Left lobe of liver (tissue), 2 donors: ENCODE results near the gene GAS2L1. TPM values are rescaled to one million over a fixed set of nuclear protein-coding genes. Genes with fewer than 3 reads are reported as not detected.
"Not testable (repeated sequence)": the region's sequence is repeated elsewhere in the genome, so short reads cannot be mapped to it uniquely, and the experiment has no call there.

Experiments
- ATAC-seq: fragments of 200-7000 bp; cut with Tn5 transposase; one replicate; pipeline ENCODE4 v1.9.1; 2020; ENCODE audit warnings: mild to moderate bottlenecking, moderate library complexity
- DNase-seq: peaks from one replicate; pipeline ENCODE4 v3.0.0-alpha.2; 2020; ENCODE audit warnings: low spot score
- total RNA-seq: library from RNA; stranded (reverse); gene quantifications from one replicate; pipeline ENCODE4 v1.2.1, GENCODE V29; 2021
- donor health status: DM: no; HTN: no; CAD: no; lungs with moderate emphysema.
- donor health status: DM: no; HTN: yes; CAD: no.

Gene GAS2L1
- total RNA-seq, 1 donor from 2014 or later: 14.3 TPM

DNA sequence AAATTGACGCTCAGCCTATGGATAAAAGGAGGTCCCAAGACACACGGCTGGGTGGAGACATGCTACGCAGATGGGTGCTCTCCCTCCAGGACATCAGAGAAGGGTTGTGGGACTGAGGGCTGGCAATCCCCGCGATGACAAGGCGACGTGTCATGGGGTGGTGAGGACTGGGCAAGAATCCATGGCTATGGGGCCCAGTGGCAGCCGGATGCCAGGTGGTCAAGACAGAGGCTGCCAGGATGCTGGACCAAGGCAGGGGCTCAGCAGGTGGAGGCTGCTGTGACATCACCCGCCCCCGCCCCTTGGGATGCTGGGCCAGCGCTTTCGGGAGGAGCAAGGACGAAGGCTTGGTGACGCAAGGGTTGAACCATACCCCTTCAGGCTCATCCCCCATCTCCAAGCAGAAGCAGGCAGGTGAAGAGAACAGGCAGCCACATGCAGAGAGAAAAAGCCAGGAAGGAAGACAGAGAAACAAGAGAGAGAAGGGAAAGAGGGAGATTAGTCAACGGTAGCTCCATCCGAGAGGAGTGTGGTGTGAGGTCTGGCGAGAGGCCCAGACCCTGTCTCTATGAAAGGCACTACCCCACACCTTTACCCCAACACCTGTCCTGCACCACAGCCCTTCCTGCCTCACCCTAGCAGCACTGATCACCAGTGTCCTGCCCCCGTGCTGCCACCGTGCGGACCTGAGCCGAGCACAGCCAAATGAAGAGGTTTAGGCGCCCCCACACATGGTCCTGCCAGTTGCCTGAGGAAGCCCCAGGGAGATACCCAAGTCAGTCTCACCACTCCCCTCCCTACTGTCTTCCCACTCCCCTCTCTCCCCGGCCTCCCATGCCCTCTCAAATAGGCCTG, 33.2 kb downstream of the GAS2L1 start:
- no peak for ATAC-seq
- DNase-seq: no peak

DNA sequence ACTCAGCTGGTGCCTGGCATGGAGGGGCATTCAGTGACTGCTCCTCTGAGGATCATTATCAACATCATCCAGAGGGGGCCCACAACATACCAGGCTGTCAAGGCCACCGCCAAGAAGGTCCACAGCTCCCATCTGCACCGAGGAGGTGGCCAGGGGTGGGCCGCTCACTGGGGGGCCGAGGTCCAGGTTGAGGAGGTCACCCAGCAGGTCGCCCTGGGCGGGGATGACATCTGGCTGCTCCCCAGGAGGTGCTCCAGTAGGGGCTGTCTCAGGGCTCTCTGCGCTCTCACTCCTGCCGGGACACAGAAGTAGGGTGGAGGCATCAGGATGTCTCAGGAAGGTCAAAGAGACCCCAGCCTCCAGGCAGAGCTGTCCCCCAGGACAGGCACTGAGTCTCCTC, 34.1 kb downstream of the GAS2L1 start:
- ATAC-seq (no peak), DNase-seq (no peak)

DNA sequence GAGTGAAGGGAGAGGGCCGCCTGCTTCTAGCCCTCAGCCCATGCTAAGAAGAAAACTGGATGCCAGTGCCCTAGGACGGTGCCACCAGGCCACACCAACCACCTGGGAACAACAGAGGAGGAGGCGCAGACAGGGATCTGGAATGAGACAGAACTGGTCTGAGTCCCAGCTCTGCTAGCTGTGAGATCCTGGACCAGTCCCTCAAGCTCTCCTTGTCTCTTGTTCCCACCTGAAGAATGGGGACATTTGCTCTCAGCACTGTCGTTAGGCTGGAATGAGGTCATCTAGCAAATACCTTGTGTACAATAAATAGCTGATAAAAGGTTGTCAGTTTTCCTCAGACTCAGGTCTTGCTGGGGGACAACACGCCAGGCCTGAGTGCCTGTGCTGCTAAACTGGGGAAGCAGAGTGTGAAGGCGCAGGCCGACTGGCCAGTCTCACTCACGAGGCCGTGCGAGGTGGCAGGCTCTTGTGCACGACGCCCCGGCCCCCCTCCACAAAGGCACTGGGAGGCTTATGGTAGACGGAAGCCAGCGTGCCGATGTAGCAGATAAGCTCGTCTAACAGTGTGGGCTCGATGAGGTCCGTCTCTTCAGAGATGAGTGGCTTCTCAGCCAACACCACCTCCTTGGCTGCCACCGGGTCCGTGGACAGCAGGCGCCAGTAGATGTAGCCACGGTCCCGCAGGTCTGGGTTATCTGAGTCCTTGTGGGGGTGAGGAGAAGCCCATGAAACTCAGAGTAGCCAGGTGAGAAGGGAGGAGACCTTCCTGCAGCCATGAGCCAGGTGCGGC, 34.8 kb downstream of the GAS2L1 start:
- DNase-seq (no peak), ATAC-seq (no peak)

DNA sequence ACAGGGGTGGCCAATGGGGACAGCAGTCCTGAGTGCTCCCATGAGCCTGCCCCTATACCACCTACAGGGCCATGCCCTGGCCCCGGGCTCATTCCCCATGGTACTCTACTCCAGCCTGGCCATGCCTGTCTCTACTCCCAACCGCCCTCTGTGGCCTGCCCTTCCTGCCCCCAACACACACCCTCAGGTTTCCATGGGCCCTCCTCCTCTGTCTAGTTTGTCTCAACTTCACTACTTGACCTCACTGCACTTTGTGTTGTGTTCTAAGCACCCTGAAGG, 35.3 kb downstream of the GAS2L1 start:
- ATAC-seq: no peak
- DNase-seq: no peak

DNA sequence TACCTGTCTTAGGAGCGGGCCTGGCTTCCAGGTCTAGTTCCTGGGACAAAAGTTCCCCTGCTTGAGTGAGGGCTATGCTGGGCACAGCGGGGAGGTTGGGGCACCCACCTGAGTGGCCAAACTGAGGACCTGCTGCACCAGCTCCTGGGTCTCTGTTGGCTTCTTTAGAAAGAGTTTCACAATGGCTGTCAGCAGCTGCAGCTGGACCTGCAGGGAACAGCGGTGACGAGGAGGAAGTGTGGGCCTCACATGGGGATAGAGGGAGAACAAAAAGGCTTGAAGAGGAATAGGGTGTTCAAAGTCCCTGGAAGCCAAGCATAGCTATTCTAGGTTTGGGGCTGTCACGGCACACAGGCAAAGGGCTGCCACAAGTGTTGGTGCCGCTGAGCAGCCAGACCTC, 35.7 kb downstream of the GAS2L1 start:
- no peak for ATAC-seq
- DNase-seq: no peak

DNA sequence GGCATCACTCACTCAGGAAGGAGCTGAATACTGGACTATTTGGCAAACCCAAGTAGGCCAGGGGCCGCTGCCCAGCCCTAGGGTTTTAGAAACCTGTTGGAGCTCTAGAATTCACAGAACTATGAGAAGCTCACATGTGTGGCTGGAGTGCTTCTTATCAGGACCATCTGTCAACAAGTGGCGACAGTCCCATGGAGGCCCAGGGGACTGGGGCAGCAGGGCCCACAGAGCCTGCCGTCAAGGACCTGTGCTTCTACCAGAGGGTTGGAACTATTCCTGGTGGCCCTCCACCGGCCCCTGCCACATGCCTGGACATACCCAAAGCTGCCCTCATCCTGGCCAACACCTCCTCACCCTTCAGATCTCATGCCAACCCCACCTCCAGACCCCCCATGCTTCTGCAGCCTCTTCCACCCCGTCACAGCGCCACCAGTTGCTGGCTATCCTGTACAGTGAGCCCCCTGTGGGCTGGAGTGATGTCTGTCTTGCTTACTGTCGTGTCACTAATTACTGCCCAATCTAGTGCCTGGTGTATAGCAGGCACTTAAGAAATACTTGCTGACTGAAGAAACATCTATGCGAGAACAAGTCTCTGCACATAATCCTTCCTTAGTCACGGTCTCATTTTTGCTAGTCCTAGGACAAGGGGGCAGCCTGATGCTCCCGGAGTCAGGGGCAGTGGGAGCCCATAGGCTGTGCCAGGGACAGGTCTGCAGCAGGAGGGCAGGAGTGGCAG, 36.3 kb downstream of the GAS2L1 start:
- ATAC-seq: no peak
- DNase-seq: no peak

DNA sequence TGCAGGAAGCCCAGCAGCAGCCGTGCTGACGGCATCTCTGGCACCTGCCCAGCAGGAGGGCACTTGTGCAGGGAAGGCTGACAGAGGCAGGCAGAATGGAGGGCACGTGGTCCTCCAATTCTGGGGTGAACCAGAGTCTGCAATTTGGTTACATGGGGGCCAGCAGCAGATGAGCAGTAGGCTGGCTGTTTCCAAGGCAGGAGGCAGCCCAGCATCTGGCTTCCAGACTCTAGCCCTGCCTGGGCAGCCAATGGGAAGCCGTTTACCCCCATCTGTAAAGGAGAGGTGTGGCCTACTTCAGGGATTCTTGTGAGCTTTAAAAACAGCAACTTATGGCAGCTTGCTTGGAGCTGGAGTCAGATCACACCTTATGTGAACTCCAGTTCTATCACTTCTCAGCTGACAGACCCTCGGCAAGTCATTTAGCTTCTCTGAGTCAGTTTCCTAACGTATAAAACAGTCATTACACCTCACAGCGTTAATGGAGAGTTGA, 36.9 kb downstream of the GAS2L1 start:
- ATAC-seq (no peak), DNase-seq (no peak)

DNA sequence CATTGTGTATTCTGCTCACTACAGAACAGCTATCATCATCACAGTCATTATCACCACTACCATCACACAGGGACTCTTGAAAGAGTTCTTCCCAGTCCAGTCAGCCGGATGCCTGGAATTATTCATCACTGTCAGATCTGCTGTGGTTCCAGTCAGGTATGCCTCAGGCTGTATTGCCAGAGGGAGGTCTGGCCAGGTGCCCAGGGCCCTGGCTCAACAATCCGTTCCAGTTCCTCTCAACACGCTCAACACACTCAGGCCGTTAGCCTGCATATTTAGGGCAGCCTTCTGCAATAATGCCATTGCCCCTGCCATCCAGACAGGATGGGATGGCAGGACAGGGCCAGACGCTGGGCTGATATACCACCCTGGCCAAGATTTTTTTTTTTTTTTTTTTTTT, 37.7 kb downstream of the GAS2L1 start:
- peak; percentile 92 for DNase-seq
- ATAC-seq: peak; percentile 78

DNA sequence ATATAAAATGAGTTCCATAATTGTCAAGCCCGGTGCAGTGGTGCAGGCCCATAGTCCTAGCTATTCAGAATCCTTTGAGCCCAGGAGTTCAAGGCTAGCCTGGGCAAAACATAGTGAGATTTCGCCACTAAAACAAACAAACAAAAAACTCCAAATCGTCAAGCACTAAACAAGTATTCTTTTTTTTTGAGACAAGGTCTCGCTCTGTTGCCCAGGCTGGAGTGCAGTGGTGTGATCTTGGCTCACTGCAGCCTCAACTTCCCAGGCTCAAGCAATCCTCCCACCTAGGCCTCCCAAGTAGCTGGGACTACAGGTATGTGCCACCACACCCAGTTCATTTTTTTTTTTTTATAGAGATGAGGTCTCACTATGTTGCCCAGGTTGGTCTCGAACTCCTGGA, 38.4 kb downstream of the GAS2L1 start:
- DNase-seq: not testable (repeated sequence)
- ATAC-seq: peak; percentile 28

DNA sequence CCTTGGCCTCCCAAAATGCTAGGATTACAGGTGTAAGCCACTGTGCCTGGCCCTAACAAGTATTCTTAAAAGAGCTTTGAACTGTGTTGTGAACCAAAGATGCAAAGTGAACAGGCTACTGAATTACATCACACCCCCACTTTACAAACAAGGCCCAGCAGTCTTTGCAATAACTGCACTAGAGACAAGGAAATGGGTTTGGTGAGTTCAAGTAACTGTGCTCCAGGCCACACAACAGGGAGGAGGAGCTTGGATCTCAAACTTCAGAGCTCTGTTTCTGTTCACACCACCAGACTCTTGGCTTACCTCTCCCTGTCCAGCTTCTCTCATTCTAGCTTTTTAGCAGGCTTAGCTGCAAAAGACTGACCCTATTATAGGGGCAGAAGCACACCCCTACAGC, 39.5 kb downstream of the GAS2L1 start:
- ATAC-seq (peak; percentile 4), DNase-seq (no peak)

DNA sequence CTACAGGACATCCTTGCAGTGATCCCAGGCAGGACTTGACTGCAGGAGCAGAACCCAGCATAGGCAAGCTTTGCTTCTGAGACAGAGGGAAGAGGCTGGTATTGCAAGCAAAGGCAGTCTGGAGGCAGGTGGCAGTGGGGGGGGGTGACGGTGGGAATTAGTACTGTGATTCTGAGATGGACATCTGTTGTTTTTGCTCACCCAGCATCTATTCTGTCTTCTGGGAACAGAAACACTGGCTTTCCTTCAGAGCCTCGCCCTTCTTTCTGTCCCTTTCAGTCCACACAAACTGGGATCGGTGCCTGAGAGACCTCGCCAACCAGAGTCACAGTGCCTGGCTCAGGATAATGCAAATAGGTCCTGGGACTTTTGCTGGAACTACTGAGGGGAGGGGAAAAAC, 40.2 kb downstream of the GAS2L1 start:
- ATAC-seq (peak; percentile 72), DNase-seq (peak; percentile 87)

DNA sequence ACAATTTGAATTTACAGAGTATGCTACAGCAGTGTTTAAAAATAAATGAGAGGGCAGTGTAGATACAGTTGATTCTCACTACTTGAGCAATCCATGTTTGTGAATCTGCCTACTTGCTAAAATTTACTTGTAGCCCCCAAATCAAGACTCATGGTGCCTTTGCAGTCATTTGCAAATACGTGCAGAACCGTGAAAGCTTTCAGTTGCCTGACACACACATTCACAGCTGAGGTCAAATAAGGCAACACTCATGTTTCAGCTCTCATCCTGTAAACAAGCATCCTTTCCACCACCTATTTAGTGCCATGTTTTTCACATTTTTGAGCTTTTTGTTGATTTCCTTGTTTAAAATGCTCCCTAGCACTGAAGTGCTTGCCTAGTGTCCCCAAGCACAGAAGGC, 41.6 kb downstream of the GAS2L1 start:
- DNase-seq (no peak), ATAC-seq (no peak)

DNA sequence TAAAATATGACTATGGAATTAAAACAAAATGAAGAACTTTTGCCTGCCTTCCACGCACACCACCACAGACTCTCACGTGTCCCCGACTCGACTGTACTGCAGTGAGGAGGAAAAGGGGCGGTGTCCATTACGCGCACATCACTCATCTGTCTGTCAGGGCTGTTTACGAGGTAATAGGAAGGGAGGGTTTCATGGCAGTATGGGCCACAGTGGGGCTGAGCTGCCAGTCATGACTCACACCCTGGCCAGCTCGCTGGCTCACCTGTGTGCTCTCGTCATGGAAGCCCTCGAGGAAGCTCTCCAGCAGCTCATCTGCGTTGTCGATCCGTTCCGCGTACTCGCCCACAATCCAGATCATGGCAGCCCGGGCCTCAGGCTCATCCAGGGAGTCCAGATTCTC, 42.5 kb downstream of the GAS2L1 start:
- ATAC-seq (no peak), DNase-seq (no peak)

DNA sequence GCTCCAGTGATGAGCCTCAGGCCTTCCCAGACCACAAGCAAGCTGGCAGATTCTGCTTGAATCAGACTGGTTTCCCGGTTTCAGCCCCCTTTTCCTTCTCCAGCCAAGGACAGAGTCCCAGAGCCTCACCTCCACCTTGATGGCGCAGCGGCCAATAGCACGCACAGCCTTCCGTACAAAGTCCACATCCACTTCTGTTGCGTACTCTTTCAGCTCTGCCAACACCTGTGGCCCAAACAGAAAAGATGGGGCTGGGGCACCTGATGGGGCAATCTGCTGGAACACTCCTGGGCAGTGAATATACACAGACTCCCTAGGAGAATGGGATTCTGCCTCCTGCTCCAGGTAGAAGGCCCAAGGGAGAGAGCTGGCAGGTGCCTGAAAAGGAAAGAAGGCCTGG, 44.6 kb downstream of the GAS2L1 start:
- ATAC-seq: peak; percentile 79
- DNase-seq: peak; percentile 86

GRCh38 chr22:29351891-29352290, 45.4 kb downstream of the GAS2L1 start:
- ATAC-seq: no peak
- DNase-seq: no peak

DNA sequence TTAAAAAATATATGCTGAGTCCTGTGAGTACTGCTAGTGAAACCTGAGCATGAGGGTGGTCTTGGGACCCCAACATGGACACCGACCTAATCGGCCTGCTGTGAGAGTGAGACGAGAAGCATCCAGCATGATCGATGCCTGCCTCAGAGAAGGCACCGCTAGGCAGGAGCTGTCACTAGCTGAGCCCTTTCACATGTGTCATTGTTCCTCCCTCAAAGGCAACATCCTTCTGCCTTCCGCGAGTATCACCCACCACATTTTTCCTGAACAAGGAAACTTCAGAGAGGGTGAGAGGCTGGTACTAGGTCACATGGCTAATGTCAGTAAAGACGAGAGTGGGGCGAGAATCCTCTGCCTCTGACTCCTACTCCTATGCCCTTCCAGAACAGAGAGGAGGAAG, 46.3 kb downstream of the GAS2L1 start:
- no peak for DNase-seq
- ATAC-seq: no peak

DNA sequence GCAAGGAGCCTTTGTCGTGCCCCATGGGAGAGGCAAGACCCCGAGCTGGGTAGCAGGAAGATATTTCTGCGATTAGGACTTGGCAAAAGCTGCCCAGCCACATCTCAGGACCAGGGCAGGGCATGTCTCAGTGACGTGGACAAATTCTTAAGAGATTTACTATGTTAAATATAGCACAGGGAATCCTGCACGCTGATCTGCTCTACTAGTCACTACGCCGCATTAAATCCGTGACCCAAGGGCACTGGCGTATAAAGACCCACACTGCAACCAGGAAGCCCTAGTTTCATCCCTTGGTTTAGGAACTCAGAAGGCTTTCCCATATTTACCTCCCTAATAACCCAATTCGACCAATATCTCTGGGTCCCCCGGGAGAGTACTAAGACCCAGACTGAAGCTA, 46.8 kb downstream of the GAS2L1 start:
- no peak for ATAC-seq
- DNase-seq: no peak

GRCh38 chr22:29353860-29354259, 47.4 kb downstream of the GAS2L1 start:
- ATAC-seq (no peak), DNase-seq (no peak)

GRCh38 chr22:29357193-29357890, 50.9 kb downstream of the GAS2L1 start:
- ATAC-seq: not testable (repeated sequence)

GRCh38 chr22:29359469-29359868, 53.0 kb downstream of the GAS2L1 start:
- ATAC-seq: peak; percentile 91
- peak; percentile 72 for DNase-seq

More at GRCh38 chr22:29357193-29357890, 50.9 kb downstream of the GAS2L1 start:
- DNase-seq: not testable (repeated sequence)
